GM18951 (cell line): ENCODE data around the gene ADSL.

Experiments used
- POLR2A ChIP-seq: IDR thresholded peaks from 4 replicates; pipeline ENCODE4 v1.6.1; 2011; ENCODE audit warnings: mild to moderate bottlenecking; ENCODE audit not compliant: insufficient read length, insufficient read depth; ENCODE audit errors: extremely low read depth
- in situ Hi-C: fragments of 300-500 bp; cut with MboI; formaldehyde crosslinking; loops from one replicate; pipeline ENCODE4 v1.12.0; 2022; ENCODE audit warnings: low sequenced_read_pairs, mixed read lengths, inconsistent platforms; ENCODE audit not compliant: unreplicated experiment

ADSL gene

GRCh38 chr22:40407021-40407761 is 60.9 kb downstream of the ADSL start:
- in situ Hi-C loops, result no loop called here

GRCh38 chr22:40407831-40408717 is 61.8 kb downstream of the ADSL start:
- in situ Hi-C loops, result no loop called here
- no peak for TF ChIP-seq POLR2A

More at GRCh38 chr22:40407021-40407761, 60.9 kb downstream of the ADSL start:
- no peak for TF ChIP-seq POLR2A

GRCh38 chr22:40408718-40409612 is 62.7 kb downstream of the ADSL start:
- TF ChIP-seq POLR2A, result no peak
- in situ Hi-C loops, result no loop called here

- no peak for TF ChIP-seq POLR2A
- in situ Hi-C loops, result no loop called here
Measured at GRCh38 chr22:40409613-40410113, 63.4 kb downstream of the ADSL start.

- TF ChIP-seq POLR2A, result no peak
- in situ Hi-C loops, result no loop called here
Measured at GRCh38 chr22:40410272-40410671, 64.0 kb downstream of the ADSL start.

- no peak for TF ChIP-seq POLR2A
Measured at GRCh38 chr22:40410731-40411505, 64.6 kb downstream of the ADSL start.

DNA sequence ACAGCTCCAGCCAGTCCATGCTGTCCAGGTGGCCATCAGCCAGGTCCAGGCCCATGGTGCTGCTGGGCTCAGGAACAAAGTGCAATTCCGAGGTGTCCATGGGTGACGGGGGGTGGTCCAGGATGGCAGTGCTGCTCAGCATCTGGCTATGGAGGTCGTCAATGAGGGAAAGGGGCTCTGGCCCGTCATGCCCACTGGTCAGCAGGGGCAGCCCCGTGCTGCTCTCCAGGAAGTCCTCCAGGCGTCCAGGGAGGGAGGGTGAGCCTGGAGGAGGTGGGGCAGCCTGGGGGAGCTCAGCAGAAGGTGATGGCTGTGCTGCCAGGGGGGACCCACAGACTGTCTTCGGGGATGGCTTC is 65.2 kb downstream of the ADSL start:
- TF ChIP-seq POLR2A, result no peak
- in situ Hi-C loops, result no loop called here

More at GRCh38 chr22:40410731-40411505, 64.6 kb downstream of the ADSL start:
- in situ Hi-C loops, result no loop called here

DNA sequence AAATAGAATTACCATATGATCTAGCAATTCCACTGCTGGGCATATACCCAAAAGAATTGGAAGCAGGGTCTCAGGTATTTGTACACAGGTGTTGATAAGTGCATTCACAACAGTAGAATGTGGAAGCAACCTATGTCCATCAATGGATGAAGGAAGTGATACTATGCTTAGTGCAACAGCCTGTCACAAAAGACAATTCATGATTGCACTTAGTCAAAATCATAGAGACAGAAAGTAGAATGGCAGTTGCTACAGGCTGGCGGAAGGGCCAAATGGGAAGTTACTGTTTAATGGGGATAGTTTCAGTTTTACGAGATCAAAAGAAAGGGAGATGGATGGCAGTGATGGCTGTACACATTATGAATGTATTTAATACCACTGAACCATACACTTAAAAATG is 66.1 kb downstream of the ADSL start:
- no peak for TF ChIP-seq POLR2A
- in situ Hi-C loops, result no loop called here

GRCh38 chr22:40413873-40414272 is 67.6 kb downstream of the ADSL start:
- in situ Hi-C loops, result no loop called here
- TF ChIP-seq POLR2A, result no peak

- in situ Hi-C loops, result no loop called here
- no peak for TF ChIP-seq POLR2A
Measured at GRCh38 chr22:40414311-40414710, 68.0 kb downstream of the ADSL start.

GRCh38 chr22:40414838-40415505 is 68.7 kb downstream of the ADSL start:
- in situ Hi-C loops, result no loop called here
- TF ChIP-seq POLR2A, result no peak
